ENCODE data around the gene RBM7. TPM values are rescaled to one million over a fixed set of nuclear protein-coding genes. Genes with fewer than 3 reads are reported as not detected.

The RBM7 gene
- total RNA-seq, 1 donor from 2014 or later, result 25.9 TPM

DNA sequence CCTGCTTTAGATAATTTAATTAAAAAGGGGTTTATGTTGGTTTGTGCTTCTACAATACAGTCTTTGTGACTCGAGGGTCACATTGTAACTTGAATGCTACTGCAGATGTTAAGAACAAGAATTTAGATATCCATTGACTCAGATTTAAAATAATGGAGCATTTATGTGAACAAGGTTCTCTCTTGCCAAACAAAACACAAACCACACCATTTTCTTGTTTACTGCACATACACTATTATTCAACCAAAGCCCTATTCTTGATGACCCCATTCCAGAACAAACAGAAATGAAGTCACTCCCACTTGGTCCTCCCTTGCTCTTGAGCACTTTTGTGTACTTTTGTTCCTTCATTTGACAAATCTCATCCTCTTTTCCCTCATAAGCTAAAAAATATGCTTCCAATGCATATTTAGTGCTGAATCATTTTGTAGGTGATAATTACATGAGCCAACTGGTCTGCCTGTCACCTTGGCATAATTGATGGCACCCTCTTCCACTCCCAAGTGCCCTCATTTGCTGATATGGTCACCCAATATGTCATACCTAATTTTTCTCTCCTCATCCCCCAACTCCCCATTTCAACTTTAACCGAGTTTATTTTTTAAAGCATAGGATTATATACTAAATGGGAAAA, 3.0 kb upstream of the RBM7 start:
- no peak for DNase-seq (ENCODE audit: low read depth, low spot score)
- H3K36me3 Mint-ChIP-seq (ENCODE audit: low read depth), result no peaks in the 10 kb centered on the region
- no peaks in the 10 kb centered on the region for H3K9me3 Mint-ChIP-seq
- peaks cover 29% of the 10 kb centered on the region for H3K4me1 Mint-ChIP-seq
- no peak overlapping the region for H3K4me3 Mint-ChIP-seq
- H3K27ac Mint-ChIP-seq (ENCODE audit: unreplicated experiment), result no peak overlapping the region
- no peaks in the 10 kb centered on the region for H3K27me3 Mint-ChIP-seq (ENCODE audit: low read depth)
- TF ChIP-seq, protein P1, sequence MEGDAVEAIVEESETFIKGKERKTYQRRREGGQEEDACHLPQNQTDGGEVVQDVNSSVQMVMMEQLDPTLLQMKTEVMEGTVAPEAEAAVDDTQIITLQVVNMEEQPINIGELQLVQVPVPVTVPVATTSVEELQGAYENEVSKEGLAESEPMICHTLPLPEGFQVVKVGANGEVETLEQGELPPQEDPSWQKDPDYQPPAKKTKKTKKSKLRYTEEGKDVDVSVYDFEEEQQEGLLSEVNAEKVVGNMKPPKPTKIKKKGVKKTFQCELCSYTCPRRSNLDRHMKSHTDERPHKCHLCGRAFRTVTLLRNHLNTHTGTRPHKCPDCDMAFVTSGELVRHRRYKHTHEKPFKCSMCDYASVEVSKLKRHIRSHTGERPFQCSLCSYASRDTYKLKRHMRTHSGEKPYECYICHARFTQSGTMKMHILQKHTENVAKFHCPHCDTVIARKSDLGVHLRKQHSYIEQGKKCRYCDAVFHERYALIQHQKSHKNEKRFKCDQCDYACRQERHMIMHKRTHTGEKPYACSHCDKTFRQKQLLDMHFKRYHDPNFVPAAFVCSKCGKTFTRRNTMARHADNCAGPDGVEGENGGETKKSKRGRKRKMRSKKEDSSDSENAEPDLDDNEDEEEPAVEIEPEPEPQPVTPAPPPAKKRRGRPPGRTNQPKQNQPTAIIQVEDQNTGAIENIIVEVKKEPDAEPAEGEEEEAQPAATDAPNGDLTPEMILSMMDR (conservative IDR thresholded peaks at IDR 0.05), result no peak

DNA sequence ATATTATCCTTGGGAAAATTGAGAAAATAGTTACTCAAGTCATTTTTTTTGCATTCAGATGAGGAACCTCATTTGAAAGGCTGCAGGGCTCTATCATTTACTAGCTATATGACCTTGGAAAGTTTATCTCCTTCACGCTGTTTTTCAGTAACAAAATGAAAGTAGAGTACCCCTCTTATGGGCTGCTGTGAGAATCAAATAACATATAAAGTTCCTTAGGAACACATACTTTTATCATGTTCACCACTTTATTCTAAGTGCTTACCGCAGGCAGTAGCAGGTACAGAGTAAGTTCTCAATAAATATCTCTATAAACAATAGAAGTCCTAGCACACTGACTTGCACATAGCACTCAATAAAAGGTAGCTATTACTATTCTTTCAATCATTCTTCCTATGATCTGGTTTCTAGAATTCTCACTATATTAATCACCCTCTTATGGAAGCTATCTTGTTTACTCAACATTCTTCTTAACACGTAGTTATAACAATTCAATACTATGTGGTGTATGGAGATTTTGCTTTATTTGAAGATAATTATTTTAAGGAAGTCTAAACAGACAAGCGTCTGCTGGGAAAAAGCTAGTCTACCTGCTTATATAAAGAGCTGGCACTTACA, 2.1 kb upstream of the RBM7 start:
- no peak for DNase-seq (ENCODE audit: low read depth, low spot score)
- Mint-ChIP-seq H3K4me1 (peaks cover 34% of the 10 kb centered on the region), H3K9me3 (no peaks in the 10 kb centered on the region), H3K4me3 (peak overlapping the region; percentile 97), H3K27me3 (ENCODE audit: low read depth) (no peaks in the 10 kb centered on the region), H3K27ac (ENCODE audit: unreplicated experiment) (no peak overlapping the region), H3K36me3 (ENCODE audit: low read depth) (no peaks in the 10 kb centered on the region)
- TF ChIP-seq, protein P1 (conservative IDR thresholded peaks at IDR 0.05), result no peak

DNA sequence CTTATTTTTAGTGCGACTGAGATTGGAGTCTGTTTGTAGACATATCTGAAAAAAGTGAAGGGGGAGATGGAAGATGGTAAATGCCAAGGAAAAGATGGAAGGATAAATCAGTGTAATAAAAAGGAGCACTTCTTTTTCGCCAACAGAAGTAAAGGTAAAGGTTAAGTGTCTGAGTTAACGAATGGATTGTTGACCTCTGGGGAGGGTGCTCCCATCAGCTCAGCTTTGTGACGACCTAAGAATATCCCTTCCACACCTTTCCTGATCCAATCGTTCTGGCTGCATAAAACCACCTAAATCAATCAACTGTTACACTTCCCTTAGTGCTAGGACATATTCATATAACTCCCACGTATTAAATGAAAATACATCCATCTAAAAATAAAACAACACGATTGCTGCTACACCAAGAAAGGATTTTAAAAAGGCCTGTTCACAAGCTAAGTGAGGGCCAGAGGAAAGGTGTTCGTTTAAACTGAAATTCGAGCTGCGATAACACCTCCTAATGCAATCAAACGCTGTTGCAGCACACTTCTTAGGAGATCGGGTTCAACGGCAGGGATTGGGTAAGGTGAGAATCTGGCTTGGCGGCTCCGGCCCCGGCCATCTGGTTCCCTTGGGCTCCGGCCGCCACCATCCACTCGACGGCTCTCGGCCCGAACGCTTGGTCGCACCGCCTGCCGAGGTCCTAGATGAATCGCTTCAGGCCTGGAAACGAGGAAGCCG, 813 bp upstream of the RBM7 start:
- Mint-ChIP-seq H3K4me3 (peak overlapping the region; percentile 97), H3K27me3 (ENCODE audit: low read depth) (no peaks in the 10 kb centered on the region), H3K4me1 (peaks cover 34% of the 10 kb centered on the region), H3K36me3 (ENCODE audit: low read depth) (no peaks in the 10 kb centered on the region), H3K9me3 (no peaks in the 10 kb centered on the region), H3K27ac (ENCODE audit: unreplicated experiment) (peak overlapping the region; percentile 99)
- TF ChIP-seq, protein P1 (conservative IDR thresholded peaks at IDR 0.05), result no peak
- DNase-seq (ENCODE audit: low read depth, low spot score), result no peak

DNA sequence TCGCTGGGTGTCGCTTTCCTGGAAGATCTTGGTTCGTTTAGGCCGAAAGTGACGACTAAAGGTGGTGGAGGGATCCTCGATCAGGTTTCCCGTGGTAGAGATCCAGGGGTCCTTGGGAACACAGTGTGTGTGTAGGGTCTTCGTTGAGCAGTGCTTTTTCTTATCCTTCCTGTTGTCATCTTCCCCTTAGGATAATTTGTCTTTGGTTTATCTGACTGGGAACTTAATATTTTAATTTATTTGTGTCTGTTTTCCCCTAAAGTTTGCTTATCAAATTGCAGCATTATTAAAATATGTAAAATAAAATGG, 403 bp downstream of the RBM7 start:
- TF ChIP-seq, protein P1 (conservative IDR thresholded peaks at IDR 0.05), result no peak
- Mint-ChIP-seq H3K27me3 (ENCODE audit: low read depth) (no peaks in the 10 kb centered on the region), H3K36me3 (ENCODE audit: low read depth) (peaks cover 4% of the 10 kb centered on the region), H3K4me1 (peaks cover 34% of the 10 kb centered on the region), H3K27ac (ENCODE audit: unreplicated experiment) (peak overlapping the region; percentile 99), H3K9me3 (no peaks in the 10 kb centered on the region), H3K4me3 (peak overlapping the region; percentile 97)
- DNase-seq (ENCODE audit: low read depth, low spot score), result no peak

DNA sequence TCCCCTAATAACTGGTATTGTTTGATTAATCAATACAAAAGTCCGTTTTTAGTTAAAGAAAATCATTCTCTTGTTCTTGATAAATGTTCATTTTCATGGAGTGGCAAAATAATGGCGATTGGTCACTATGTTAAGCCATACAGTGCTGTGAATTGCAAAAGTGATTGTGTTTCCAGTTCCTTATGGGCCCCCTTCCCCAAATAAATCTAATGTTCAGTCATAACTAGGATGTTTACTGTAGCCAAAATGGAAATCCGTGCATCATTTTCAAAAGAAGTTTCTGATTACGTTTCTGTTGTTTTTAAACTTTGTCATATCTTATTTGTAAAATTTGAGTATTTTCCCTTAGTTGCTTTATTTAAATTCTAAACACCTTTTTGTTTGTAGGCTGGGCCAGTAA, 845 bp downstream of the RBM7 start:
- H3K9me3 Mint-ChIP-seq, result no peaks in the 10 kb centered on the region
- H3K27me3 Mint-ChIP-seq (ENCODE audit: low read depth), result no peaks in the 10 kb centered on the region
- peaks cover 4% of the 10 kb centered on the region for H3K36me3 Mint-ChIP-seq (ENCODE audit: low read depth)
- no peak for DNase-seq (ENCODE audit: low read depth, low spot score)
- peak overlapping the region; percentile 97 for H3K4me3 Mint-ChIP-seq
- TF ChIP-seq, protein P1 (conservative IDR thresholded peaks at IDR 0.05), result no peak
- peak overlapping the region; percentile 99 for H3K27ac Mint-ChIP-seq (ENCODE audit: unreplicated experiment)
- H3K4me1 Mint-ChIP-seq, result peaks cover 34% of the 10 kb centered on the region

Measured in neural crest cell (in vitro differentiated cells).